ENCODE data around the gene SCT. TPM values are rescaled to one million over a fixed set of nuclear protein-coding genes. Genes with fewer than 3 reads are reported as not detected.

SCT gene
- polyA plus RNA-seq, 3 donors, result not detected

DNA sequence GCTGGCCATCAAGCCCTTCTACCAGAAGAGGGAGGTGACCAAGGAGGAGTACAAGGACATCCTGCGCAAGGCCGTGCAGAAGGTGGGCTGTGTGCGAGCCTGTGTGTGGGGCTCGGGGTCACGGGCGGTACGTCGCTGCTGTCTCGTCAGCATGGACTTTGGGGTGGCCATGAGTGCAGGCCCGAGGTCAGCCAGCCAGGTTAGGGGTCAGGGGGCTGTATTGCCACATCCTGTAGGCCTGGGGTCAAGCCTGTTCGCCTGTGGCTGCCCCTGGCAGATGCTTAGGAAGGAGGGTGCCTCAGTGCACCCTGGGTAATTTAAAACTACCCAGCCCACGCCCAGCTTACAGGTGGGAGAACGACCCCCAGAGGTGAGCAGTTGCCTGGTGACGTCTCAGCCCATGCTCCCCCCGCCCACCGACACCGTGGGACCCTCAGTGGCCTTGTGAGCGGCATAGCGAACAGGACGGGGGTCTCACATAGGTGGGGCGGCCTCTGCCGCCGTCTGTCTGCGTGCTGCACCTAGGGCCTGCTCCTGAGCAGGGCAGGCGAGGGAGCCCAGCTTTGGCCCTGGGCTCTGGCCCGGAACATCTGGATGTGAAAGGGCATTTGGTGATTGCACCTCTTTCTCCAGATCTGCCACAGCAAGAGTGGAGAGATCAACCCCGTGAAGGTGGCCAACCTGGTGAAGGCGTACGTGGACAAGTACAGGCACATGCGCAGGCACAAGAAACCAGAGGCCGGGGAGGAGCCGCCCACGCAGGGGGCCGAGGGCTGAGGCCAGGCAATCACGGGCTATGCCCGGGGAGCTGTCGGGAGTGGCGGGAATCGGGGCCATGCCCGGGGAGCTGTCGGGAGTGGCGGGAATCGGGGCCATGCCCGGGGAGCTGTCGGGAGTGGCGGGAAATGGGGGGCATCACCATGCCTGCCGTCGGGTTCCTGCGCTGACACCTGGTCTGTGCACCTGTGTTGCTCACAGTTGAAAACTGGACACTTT lies 15.7 kb downstream of the SCT start:
- no peaks in the 10 kb centered on the region for H3K9me3 ChIP-seq (replicated peaks in 1 of 2; ENCODE audit: control insufficient read depth in 1 of 2, insufficient read depth in 1 of 2, low read length in 2 of 2)
- peaks cover 25% of the 10 kb centered on the region for H3K79me2 ChIP-seq (ENCODE audit: insufficient read depth, low read length)
- peak in 1 of 3 donors; percentile 9 for DNase-seq
- H3K36me3 ChIP-seq (replicated peaks in 1 of 2; ENCODE audit: control insufficient read depth in 1 of 2, insufficient read depth in 2 of 2, low read length in 2 of 2), result peaks cover 75 to 83% of the 10 kb centered on the region in 2 donors
- peaks cover 51 to 73% of the 10 kb centered on the region in 2 donors for H3K36me3 Mint-ChIP-seq
- H3K9me3 Mint-ChIP-seq, result no peaks in the 10 kb centered on the region
- H3K27ac Mint-ChIP-seq, result peak overlapping the region in 6 of 7 donors; percentile 43 to 91 (median 60)
- H3K4me1 Mint-ChIP-seq, result peaks cover 18% of the 10 kb centered on the region
- H4K20me1 ChIP-seq (ENCODE audit: insufficient read depth, low read length), result peaks cover 59% of the 10 kb centered on the region
- no peak overlapping the region for H3K27ac ChIP-seq (ENCODE audit: low read depth in 1 of 2, low read length in 2 of 2)
- H3K4me2 ChIP-seq (replicated peaks; ENCODE audit: extremely low read depth, low read length, poor library complexity, severe bottlenecking), result no peak overlapping the region
- WGBS (ENCODE audit: insufficient coverage), result 92% methylated on average over 35 of the region's 49 CpGs
- no peak overlapping the region for H3K9ac ChIP-seq (ENCODE audit: insufficient read depth, low read length, poor library complexity, severe bottlenecking)
- no peak overlapping the region for H2AFZ ChIP-seq (ENCODE audit: insufficient read depth, low read depth, low read length, poor library complexity, severe bottlenecking)
- peaks cover 27% of the 10 kb centered on the region in 2 donors for H3K4me1 ChIP-seq (ENCODE audit: control insufficient read depth in 1 of 2, insufficient read depth in 2 of 2, low read length in 2 of 2)
- intact Hi-C loops (cut with micrococcal nuclease), result loop anchor here (5.0 kb wide), 1 partner anchor 34 kb away; the partner anchor contains the start of gene PHRF1 (in 2 of the 2)
- H3K4me3 Mint-ChIP-seq, result peak overlapping the region in 1 of 2 donors; percentile 12
- H3K27me3 Mint-ChIP-seq (ENCODE audit: low read depth in 3 of 3), result peaks cover 0 to 1% (median 0%) of the 10 kb centered on the region in 3 donors
- TF ChIP-seq, protein P1, sequence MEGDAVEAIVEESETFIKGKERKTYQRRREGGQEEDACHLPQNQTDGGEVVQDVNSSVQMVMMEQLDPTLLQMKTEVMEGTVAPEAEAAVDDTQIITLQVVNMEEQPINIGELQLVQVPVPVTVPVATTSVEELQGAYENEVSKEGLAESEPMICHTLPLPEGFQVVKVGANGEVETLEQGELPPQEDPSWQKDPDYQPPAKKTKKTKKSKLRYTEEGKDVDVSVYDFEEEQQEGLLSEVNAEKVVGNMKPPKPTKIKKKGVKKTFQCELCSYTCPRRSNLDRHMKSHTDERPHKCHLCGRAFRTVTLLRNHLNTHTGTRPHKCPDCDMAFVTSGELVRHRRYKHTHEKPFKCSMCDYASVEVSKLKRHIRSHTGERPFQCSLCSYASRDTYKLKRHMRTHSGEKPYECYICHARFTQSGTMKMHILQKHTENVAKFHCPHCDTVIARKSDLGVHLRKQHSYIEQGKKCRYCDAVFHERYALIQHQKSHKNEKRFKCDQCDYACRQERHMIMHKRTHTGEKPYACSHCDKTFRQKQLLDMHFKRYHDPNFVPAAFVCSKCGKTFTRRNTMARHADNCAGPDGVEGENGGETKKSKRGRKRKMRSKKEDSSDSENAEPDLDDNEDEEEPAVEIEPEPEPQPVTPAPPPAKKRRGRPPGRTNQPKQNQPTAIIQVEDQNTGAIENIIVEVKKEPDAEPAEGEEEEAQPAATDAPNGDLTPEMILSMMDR (IDR thresholded peaks at IDR 0.05), result no peak
- no peak overlapping the region for H3K4me3 ChIP-seq (replicated peaks in 1 of 3; ENCODE audit: low read depth in 2 of 3, low read length in 3 of 3)
- no peaks in the 10 kb centered on the region for H3K27me3 ChIP-seq (ENCODE audit: control insufficient read depth in 2 of 2, insufficient read depth in 2 of 2, low read length in 2 of 2)

DNA sequence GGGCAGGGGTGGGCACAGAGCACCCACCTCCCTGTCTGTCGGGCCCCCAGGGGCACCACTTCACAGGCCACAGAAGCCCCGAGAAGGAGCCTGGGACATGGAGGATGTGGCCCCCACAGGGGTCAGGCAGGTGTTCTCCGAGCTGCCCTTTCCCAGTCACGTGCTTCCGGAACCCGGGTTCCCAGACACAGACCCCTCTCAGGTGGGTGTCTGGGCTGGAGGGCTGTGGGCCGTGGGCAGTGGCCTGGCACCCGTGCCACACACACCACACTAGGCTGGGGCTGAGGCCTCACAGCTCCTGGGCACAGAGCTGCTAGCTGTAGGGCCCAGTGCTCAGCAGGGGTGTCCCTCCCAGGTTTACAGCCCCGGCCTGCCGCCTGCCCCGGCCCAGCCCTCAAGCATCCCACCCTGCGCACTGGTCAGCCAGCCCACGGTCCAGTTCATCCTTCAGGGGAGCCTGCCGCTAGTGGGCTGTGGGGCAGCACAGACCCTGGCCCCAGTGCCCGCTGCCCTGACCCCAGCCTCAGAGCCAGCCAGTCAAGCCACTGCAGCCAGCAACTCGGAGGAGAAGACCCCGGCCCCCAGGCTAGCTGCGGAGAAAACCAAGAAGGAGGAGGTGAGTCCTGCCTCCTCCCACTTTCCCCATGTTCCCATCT lies 16.7 kb downstream of the SCT start:
- Mint-ChIP-seq H3K4me1 (peaks cover 15% of the 10 kb centered on the region), H3K4me3 (no peak overlapping the region), H3K27me3 (ENCODE audit: low read depth in 3 of 3) (peaks cover 0 to 1% (median 0%) of the 10 kb centered on the region in 3 donors), H3K27ac (peak overlapping the region in 5 of 7 donors; percentile 18 to 74 (median 61)), H3K9me3 (no peaks in the 10 kb centered on the region), H3K36me3 (peaks cover 57 to 82% of the 10 kb centered on the region in 2 donors)
- Histone ChIP-seq H3K4me2 (replicated peaks; ENCODE audit: extremely low read depth, low read length, poor library complexity, severe bottlenecking) (no peak overlapping the region), H3K4me1 (ENCODE audit: control insufficient read depth in 1 of 2, insufficient read depth in 2 of 2, low read length in 2 of 2) (peaks cover 23 to 24% of the 10 kb centered on the region in 2 donors), H3K4me3 (replicated peaks in 1 of 3; ENCODE audit: low read depth in 2 of 3, low read length in 3 of 3) (no peak overlapping the region), H3K9ac (ENCODE audit: insufficient read depth, low read length, poor library complexity, severe bottlenecking) (no peak overlapping the region), H3K9me3 (replicated peaks in 1 of 2; ENCODE audit: control insufficient read depth in 1 of 2, insufficient read depth in 1 of 2, low read length in 2 of 2) (no peaks in the 10 kb centered on the region), H4K20me1 (ENCODE audit: insufficient read depth, low read length) (peaks cover 60% of the 10 kb centered on the region), H3K27ac (ENCODE audit: low read depth in 1 of 2, low read length in 2 of 2) (no peak overlapping the region), H2AFZ (ENCODE audit: insufficient read depth, low read depth, low read length, poor library complexity, severe bottlenecking) (no peak overlapping the region), H3K79me2 (ENCODE audit: insufficient read depth, low read length) (peaks cover 23% of the 10 kb centered on the region), H3K36me3 (replicated peaks in 1 of 2; ENCODE audit: control insufficient read depth in 1 of 2, insufficient read depth in 2 of 2, low read length in 2 of 2) (peaks cover 85 to 94% of the 10 kb centered on the region in 2 donors), H3K27me3 (ENCODE audit: control insufficient read depth in 2 of 2, insufficient read depth in 2 of 2, low read length in 2 of 2) (no peaks in the 10 kb centered on the region)
- WGBS (ENCODE audit: insufficient coverage), result 99% methylated on average over 8 of the region's 18 CpGs
- no peak for DNase-seq
- TF ChIP-seq, protein P1 (IDR thresholded peaks at IDR 0.05), result no peak
- intact Hi-C loops (cut with micrococcal nuclease), result loop anchor here (5.0 kb wide), 1 partner anchor 33 kb away; the partner anchor contains the start of gene PHRF1 (in 2 of the 2)
